ENCODE measurements around the gene OR2S2.

The OR2S2 gene

GRCh38 chr9:35945341-35946018, 12.5 kb downstream of the OR2S2 start:
- Histone ChIP-seq H3K4me3 (ENCODE audit: low read depth, low read length) (no peak overlapping the region), H2AFZ (peak overlapping the region; percentile 70), H3K9me3 (ENCODE audit: control insufficient read depth, low read length) (no peaks in the 10 kb centered on the region), H3K9ac (no peak overlapping the region), H3K36me3 (ENCODE audit: control insufficient read depth, insufficient read depth, low read length) (no peaks in the 10 kb centered on the region), H3K4me1 (no peaks in the 10 kb centered on the region), H3K4me2 (ENCODE audit: low read length) (peak overlapping the region; percentile 65), H3K27me3 (ENCODE audit: control insufficient read depth, insufficient read depth, low read length) (no peaks in the 10 kb centered on the region), H3K79me2 (no peaks in the 10 kb centered on the region), H3K27ac (peak overlapping the region; percentile 44)
- TF ChIP-seq CTCF (IDR thresholded peaks at IDR 0.05) = peak; percentile 67

GRCh38 chr9:35944841-35945240, 13.1 kb downstream of the OR2S2 start:
- Histone ChIP-seq H2AFZ (peak overlapping the region; percentile 70), H3K4me2 (ENCODE audit: low read length) (no peak overlapping the region), H3K4me3 (ENCODE audit: low read depth, low read length) (no peak overlapping the region), H3K36me3 (ENCODE audit: control insufficient read depth, insufficient read depth, low read length) (no peaks in the 10 kb centered on the region), H3K9ac (no peak overlapping the region), H3K4me1 (no peaks in the 10 kb centered on the region), H3K27ac (peak overlapping the region; percentile 44), H3K79me2 (no peaks in the 10 kb centered on the region), H3K9me3 (ENCODE audit: control insufficient read depth, low read length) (no peaks in the 10 kb centered on the region), H3K27me3 (ENCODE audit: control insufficient read depth, insufficient read depth, low read length) (no peaks in the 10 kb centered on the region)
- no peak for TF ChIP-seq CTCF (IDR thresholded peaks at IDR 0.05)

- Histone ChIP-seq H3K4me2 (ENCODE audit: low read length) (no peak overlapping the region), H3K4me1 (no peaks in the 10 kb centered on the region), H3K4me3 (ENCODE audit: low read depth, low read length) (no peak overlapping the region), H3K9ac (no peak overlapping the region), H3K27me3 (ENCODE audit: control insufficient read depth, insufficient read depth, low read length) (no peaks in the 10 kb centered on the region), H2AFZ (no peak overlapping the region), H3K9me3 (ENCODE audit: control insufficient read depth, low read length) (no peaks in the 10 kb centered on the region), H3K36me3 (ENCODE audit: control insufficient read depth, insufficient read depth, low read length) (no peaks in the 10 kb centered on the region), H3K27ac (no peak overlapping the region), H3K79me2 (no peaks in the 10 kb centered on the region)
- TF ChIP-seq CTCF (IDR thresholded peaks at IDR 0.05) = no peak
Observed at GRCh38 chr9:35944173-35944572, 13.8 kb downstream of the OR2S2 start.

GRCh38 chr9:35942286-35942685, 15.7 kb downstream of the OR2S2 start:
- no peaks in the 10 kb centered on the region for H3K79me2 ChIP-seq
- no peaks in the 10 kb centered on the region for H3K9me3 ChIP-seq (ENCODE audit: control insufficient read depth, low read length)
- no peak overlapping the region for H3K4me2 ChIP-seq (ENCODE audit: low read length)
- H3K9ac ChIP-seq = no peak overlapping the region
- no peak for TF ChIP-seq CTCF (IDR thresholded peaks at IDR 0.05)
- no peaks in the 10 kb centered on the region for H3K4me1 ChIP-seq
- no peak overlapping the region for H2AFZ ChIP-seq
- H3K27ac ChIP-seq = no peak overlapping the region
- H3K36me3 ChIP-seq (ENCODE audit: control insufficient read depth, insufficient read depth, low read length) = no peaks in the 10 kb centered on the region
- no peak overlapping the region for H3K4me3 ChIP-seq (ENCODE audit: low read depth, low read length)
- H3K27me3 ChIP-seq (ENCODE audit: control insufficient read depth, insufficient read depth, low read length) = no peaks in the 10 kb centered on the region
